ENCODE measurements around the gene DPP7. TPM values are rescaled to one million over a fixed set of nuclear protein-coding genes. Genes with fewer than 3 reads are reported as not detected.

The DPP7 gene
- total and polyA plus RNA-seq, 9 of the 15 experiments (the other 6 are each of a cell fraction or from before 2014, with no cell fraction given): 0.99 to 365 (median 132) TPM

- TF ChIP-seq TFE3 (CRISPR knock-in tag; IDR thresholded peaks at IDR 0.05) (no peak), ZC3H4 (CRISPR knock-in tag; IDR thresholded peaks at IDR 0.05; ENCODE audit: borderline replicate concordance) (peak; percentile 70; the same call in 1 of the 2 replicates), ATF6 (CRISPR knock-in tag; IDR thresholded peaks at IDR 0.05) (0 out of 2 replicates have a peak, but pooled peaks have one; percentile 35), PHF20 (IDR thresholded peaks at IDR 0.05; ENCODE audit: partially characterized antibody) (no peak), LCOR (CRISPR knock-in tag; IDR thresholded peaks at IDR 0.05) (0 out of 2 replicates have a peak, but pooled peaks have one; percentile 36), FOSL1 (tag; conservative IDR thresholded peaks at IDR 0.05) (no peak), SREBF2 (CRISPR knock-in tag; IDR thresholded peaks at IDR 0.05) (0 out of 2 replicates have a peak, but pooled peaks have one; percentile 42), ZNF699 (CRISPR knock-in tag; IDR thresholded peaks at IDR 0.05; ENCODE audit: insufficient replicate concordance) (no peak), HMBOX1 (IDR thresholded peaks at IDR 0.05) (no peak), ZNF592 (IDR thresholded peaks at IDR 0.05) (no peak), ZNF695 (CRISPR knock-in tag; IDR thresholded peaks at IDR 0.05) (0 out of 2 replicates have a peak, but pooled peaks have one; percentile 31)
- TF ChIP-seq, protein P1, sequence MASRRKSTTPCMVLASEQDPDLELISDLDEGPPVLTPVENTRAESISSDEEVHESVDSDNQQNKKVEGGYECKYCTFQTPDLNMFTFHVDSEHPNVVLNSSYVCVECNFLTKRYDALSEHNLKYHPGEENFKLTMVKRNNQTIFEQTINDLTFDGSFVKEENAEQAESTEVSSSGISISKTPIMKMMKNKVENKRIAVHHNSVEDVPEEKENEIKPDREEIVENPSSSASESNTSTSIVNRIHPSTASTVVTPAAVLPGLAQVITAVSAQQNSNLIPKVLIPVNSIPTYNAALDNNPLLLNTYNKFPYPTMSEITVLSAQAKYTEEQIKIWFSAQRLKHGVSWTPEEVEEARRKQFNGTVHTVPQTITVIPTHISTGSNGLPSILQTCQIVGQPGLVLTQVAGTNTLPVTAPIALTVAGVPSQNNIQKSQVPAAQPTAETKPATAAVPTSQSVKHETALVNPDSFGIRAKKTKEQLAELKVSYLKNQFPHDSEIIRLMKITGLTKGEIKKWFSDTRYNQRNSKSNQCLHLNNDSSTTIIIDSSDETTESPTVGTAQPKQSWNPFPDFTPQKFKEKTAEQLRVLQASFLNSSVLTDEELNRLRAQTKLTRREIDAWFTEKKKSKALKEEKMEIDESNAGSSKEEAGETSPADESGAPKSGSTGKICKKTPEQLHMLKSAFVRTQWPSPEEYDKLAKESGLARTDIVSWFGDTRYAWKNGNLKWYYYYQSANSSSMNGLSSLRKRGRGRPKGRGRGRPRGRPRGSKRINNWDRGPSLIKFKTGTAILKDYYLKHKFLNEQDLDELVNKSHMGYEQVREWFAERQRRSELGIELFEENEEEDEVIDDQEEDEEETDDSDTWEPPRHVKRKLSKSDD (conservative IDR thresholded peaks at IDR 0.05; ENCODE audit: low read length): no peak
- TF ChIP-seq, protein P2, sequence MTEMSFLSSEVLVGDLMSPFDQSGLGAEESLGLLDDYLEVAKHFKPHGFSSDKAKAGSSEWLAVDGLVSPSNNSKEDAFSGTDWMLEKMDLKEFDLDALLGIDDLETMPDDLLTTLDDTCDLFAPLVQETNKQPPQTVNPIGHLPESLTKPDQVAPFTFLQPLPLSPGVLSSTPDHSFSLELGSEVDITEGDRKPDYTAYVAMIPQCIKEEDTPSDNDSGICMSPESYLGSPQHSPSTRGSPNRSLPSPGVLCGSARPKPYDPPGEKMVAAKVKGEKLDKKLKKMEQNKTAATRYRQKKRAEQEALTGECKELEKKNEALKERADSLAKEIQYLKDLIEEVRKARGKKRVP (CRISPR knock-in tag; IDR thresholded peaks at IDR 0.05): 0 out of 2 replicates have a peak, but pooled peaks have one; percentile 16
These were observed 13.8 kb upstream of the DPP7 start (continued) for GRCh38 chr9:137128158-137128861.

Measured in K562 (cell line).